Thyroid gland (tissue), 4 donors: ENCODE results near the gene LRP2BP. TPM values are rescaled to one million over a fixed set of nuclear protein-coding genes. Genes with fewer than 3 reads are reported as not detected.

Source experiments
- DNase-seq, 2 donors: peaks; one replicate each; pipeline ENCODE4 v3.0.0-alpha.2; 2019
- H3K27ac ChIP-seq, 3 donors: fragments of 200-600 bp; sonication (generic); 1 replicate in 2 of 3; 2 replicates in 1 of 3; pipeline ENCODE4 v1.5.1; 2016 to 2019; ENCODE audit warnings: mild to moderate bottlenecking in 1 of 3, moderate library complexity in 1 of 3
- H3K27me3 ChIP-seq: fragments of 200-600 bp; sonication (generic); one replicate; pipeline ENCODE4 v1.5.1; 2019
- H3K36me3 ChIP-seq, 2 donors: fragments of 200-600 bp; sonication (generic); one replicate each; pipeline ENCODE4 v1.5.1; 2016 to 2019
- H3K4me1 ChIP-seq, 2 donors: fragments of 200-600 bp; sonication (generic); one replicate each; pipeline ENCODE4 v1.5.1; 2017 to 2019
- H3K4me3 ChIP-seq, 3 donors: fragments of 200-600 bp; sonication (generic); replicated peaks in 1 of 3; 1 replicate in 2 of 3; 2 replicates in 1 of 3; pipeline ENCODE4 v1.5.1; 2016; ENCODE audit warnings: mild to moderate bottlenecking in 1 of 3
- H3K9me3 ChIP-seq: fragments of 200-600 bp; sonication (generic); one replicate; pipeline ENCODE4 v1.5.1; 2017
- POLR2A ChIP-seq, 2 donors: fragments of 450-650 bp; IDR thresholded peaks; one replicate each; pipeline ENCODE4 v1.6.1; 2017; ENCODE audit warnings: antibody characterized with exemption in 2 of 2, mild to moderate bottlenecking in 2 of 2, moderate library complexity in 1 of 2
- WGBS, 2 donors: methylation state at CpG; one replicate each; pipeline ENCODE4 v1.1.5; 2017; 5-methylcytosine and 5-hydroxymethylcytosine counted together
- intact Hi-C: fragments of 100-400 bp; cut with DNase I; formaldehyde crosslinking; loops from one replicate; pipeline ENCODE4 v1.15.1; 2023
- total RNA-seq, 4 donors: library from RNA; depleted of rRNA; stranded (reverse); fragments of >200 nt; gene quantifications; one replicate each; pipeline ENCODE4 v1.2.3, GENCODE V29; 2016
- TF ChIP-seq, protein P1 (sequence below), 6 experiments: fragments of 200-600 bp in 3 of 6; fragments of 450-650 bp in 3 of 6; sonication (generic) in 3 of 6; IDR thresholded peaks; one replicate each; pipeline ENCODE4 v1.5.1; 2016 to 2019; ENCODE audit warnings: antibody characterized with exemption in 6 of 6, mild to moderate bottlenecking in 2 of 6, inconsistent platforms in 1 of 6, moderate library complexity in 1 of 6

The LRP2BP gene
- total RNA-seq, 4 donors from 2014 or later, result 1.4 to 3.1 (median 2.3) TPM

DNA sequence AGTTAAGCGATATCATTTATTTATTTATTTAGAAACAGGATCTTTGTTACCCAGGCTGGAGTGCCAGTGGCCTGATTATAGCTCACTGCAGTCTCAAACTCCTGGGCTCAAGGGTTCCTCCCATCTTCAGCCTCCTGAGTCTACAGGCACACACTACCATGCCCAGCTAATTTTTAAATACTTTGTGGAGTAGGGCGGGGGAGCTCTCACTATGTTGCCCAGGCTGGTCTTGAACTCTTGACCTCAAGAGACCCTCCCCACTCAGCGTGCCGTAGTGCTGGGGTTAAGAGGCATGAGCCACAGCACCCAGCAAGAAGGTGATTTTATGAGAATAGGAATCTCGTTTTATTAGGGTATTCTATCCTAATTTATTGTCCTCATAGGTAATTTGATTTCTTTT, 33.9 kb upstream of the LRP2BP start:
- no peaks in the 10 kb centered on the region for H3K9me3 ChIP-seq
- no peak overlapping the region for H3K27ac ChIP-seq
- TF ChIP-seq, protein P1, sequence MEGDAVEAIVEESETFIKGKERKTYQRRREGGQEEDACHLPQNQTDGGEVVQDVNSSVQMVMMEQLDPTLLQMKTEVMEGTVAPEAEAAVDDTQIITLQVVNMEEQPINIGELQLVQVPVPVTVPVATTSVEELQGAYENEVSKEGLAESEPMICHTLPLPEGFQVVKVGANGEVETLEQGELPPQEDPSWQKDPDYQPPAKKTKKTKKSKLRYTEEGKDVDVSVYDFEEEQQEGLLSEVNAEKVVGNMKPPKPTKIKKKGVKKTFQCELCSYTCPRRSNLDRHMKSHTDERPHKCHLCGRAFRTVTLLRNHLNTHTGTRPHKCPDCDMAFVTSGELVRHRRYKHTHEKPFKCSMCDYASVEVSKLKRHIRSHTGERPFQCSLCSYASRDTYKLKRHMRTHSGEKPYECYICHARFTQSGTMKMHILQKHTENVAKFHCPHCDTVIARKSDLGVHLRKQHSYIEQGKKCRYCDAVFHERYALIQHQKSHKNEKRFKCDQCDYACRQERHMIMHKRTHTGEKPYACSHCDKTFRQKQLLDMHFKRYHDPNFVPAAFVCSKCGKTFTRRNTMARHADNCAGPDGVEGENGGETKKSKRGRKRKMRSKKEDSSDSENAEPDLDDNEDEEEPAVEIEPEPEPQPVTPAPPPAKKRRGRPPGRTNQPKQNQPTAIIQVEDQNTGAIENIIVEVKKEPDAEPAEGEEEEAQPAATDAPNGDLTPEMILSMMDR (IDR thresholded peaks at IDR 0.05), result no peak
- TF ChIP-seq POLR2A (IDR thresholded peaks at IDR 0.05), result no peak
- no peaks in the 10 kb centered on the region for H3K36me3 ChIP-seq
- no peak overlapping the region for H3K4me3 ChIP-seq
- peaks cover 0 to 4% of the 10 kb centered on the region in 2 donors for H3K4me1 ChIP-seq
- 60 to 63% methylated on average over 5 of the region's 5 CpGs for WGBS, 2 donors
- DNase-seq, result no peak
- no peaks in the 10 kb centered on the region for H3K27me3 ChIP-seq
- intact Hi-C loops, result no loop called here

DNA sequence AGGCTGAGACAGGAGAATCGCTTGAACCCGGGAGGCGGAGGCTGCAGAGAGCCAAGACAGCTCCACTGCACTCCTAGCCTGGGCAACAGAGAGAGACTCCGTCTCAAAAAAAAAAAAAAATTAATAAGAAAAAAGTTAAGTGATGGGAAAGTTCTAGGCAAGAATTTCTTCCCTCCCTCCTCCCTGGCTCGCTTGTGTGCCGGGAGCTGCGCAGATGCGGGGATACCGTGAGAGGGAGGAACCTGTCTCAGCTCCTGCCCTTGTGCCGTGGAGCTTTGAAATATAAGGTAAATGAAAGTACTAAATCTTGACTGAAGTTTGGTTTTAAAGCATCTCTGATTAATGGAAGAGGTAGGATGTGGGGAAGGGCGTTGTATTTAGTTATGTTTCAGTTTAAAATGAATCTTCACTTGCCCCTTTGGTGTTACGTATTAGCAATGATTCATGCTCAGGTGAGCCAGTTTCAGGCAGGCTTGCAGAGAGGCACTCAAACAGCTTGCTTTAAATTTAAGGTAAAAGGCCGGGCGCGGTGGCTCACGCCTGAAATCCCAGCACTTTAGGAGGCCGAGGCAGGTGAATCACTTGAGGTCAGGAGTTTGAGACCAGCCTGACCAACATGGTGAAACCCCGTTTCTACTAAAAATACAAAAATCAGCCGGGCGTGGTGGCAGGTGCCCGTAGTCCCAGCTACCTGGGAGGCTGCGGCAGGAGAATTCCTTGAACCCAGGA, 31.4 kb upstream of the LRP2BP start:
- H3K27me3 ChIP-seq, result no peaks in the 10 kb centered on the region
- no peak for DNase-seq
- WGBS, 2 donors, result 85 to 87% methylated on average over 22 of the region's 22 CpGs
- no peak for TF ChIP-seq POLR2A (IDR thresholded peaks at IDR 0.05)
- TF ChIP-seq, protein P1 (IDR thresholded peaks at IDR 0.05), result no peak
- H3K4me1 ChIP-seq, result peaks cover 8 to 24% of the 10 kb centered on the region in 2 donors
- no peaks in the 10 kb centered on the region for H3K9me3 ChIP-seq
- no peak overlapping the region for H3K4me3 ChIP-seq
- no peak overlapping the region for H3K27ac ChIP-seq
- intact Hi-C loops, result no loop called here
- no peaks in the 10 kb centered on the region for H3K36me3 ChIP-seq

DNA sequence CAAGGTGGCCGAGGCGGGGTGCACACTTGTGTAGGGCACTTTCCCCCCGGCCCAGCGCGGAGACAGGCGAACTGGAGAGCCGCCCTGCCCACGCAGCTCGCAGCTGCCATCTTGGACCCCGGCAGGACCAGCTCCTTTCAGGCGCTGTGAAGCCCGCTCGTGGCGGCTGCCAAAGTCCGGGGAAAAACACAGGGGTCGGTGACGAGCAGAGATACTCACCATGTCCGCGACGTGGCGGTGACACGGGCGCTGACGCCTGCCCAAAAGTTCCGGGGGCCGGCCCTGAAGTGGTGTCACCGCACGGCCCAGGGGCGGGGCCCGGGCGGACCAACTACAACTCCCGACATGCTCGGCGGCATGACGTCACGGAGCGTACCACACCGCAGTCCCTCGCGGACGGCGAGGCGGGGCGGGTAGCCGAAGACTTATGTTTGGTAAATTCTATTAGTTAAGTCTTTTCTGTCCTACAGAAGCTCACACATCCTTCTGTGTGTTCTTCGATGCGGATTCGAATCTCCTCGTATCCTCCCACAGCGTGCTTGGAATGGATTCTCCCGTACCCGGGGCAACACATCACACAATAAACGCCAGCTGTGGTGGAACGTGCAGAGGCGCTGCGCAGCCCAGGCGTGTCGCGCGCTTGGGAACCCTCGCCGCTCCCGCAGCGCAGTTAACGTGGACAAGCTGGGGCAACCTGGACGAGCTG, 30.1 kb upstream of the LRP2BP start, which contains the start of gene UFSP2:
Gene UFSP2 (minus strand): TSS at position 318 of the 706 bp plus-strand sequence. CDS start 96 bp downstream, at position 222.
- H3K4me3 ChIP-seq, result peak within 1 kb of the TSS; percentile 38 to 94 (median 94)
- H3K4me1 ChIP-seq, result peaks cover 18 to 37% of the 10 kb centered on the region in 2 donors
- H3K27me3 ChIP-seq, result no peaks in the 10 kb centered on the region
- H3K27ac ChIP-seq, result peak within 1 kb of the TSS; percentile 90 to 99 (median 98)
- TF ChIP-seq POLR2A (IDR thresholded peaks at IDR 0.05), result peak; percentile 45 to 79
- TF ChIP-seq, protein P1 (IDR thresholded peaks at IDR 0.05), result peak in 1 of 6 experiments; percentile 10
- WGBS, 2 donors, result 1% methylated on average over 39 to 51 of the region's 66 CpGs
- H3K9me3 ChIP-seq, result no peaks in the 10 kb centered on the region
- intact Hi-C loops, result no loop called here
- peak; percentile 86 for DNase-seq
- H3K36me3 ChIP-seq, result no peaks in the 10 kb centered on the region

DNA sequence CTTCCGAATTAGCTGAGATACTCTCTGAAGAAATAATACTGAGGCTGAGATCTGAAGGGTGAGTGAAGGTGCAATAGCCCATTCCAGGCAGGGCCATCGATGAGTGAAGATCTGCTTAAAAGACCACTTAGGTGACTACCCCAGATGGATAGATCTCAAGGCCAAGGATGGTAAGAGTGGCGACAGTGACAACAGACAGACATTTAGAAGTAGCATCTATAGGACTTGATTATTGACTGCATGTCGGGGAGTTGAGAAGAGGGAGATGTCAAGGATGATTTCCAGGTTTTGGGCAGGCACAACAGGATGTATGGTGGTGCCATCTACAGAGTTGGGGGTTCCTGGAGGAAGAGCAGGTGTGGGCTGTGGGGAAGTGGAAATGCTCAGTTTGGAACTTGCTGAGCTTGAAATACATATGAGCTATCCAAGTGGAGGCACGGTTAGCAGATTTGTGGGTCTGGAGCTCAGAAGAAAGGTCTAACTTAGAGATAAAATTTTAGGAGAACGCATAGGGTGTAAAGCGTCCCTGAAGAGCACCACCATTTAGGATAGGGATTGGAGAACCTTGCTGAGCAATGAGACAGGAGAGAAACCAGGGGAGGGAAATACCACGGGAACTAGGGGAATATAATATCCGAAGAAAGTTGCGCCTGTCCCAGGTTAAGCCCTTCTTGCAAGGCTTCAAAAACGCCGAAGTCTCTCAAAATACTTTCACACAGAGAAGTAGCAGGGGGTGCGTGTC, 29.4 kb upstream of the LRP2BP start:
- peak overlapping the region; percentile 90 to 99 (median 98) for H3K27ac ChIP-seq
- no peaks in the 10 kb centered on the region for H3K36me3 ChIP-seq
- peak in 1 of 2 donors; percentile 2 for DNase-seq
- no peak for TF ChIP-seq POLR2A (IDR thresholded peaks at IDR 0.05)
- TF ChIP-seq, protein P1 (IDR thresholded peaks at IDR 0.05), result no peak
- H3K4me1 ChIP-seq, result peaks cover 18 to 37% of the 10 kb centered on the region in 2 donors
- no peaks in the 10 kb centered on the region for H3K27me3 ChIP-seq
- 14 to 18% methylated on average over 11 to 12 of the region's 13 CpGs for WGBS, 2 donors
- no peaks in the 10 kb centered on the region for H3K9me3 ChIP-seq
- peak overlapping the region; percentile 38 to 94 (median 94) for H3K4me3 ChIP-seq
- intact Hi-C loops, result no loop called here
